Occipital lobe (tissue), 2 donors: ENCODE measurements around the gene ZNF664. TPM values are rescaled to one million over a fixed set of nuclear protein-coding genes. Genes with fewer than 3 reads are reported as not detected.
"Not testable (repeated sequence)": the region's sequence is repeated elsewhere in the genome, so short reads cannot be mapped to it uniquely, and the experiment has no call there.

Experiments used
- DNase-seq: peaks from one replicate; lab custom pipeline; 2025; lab: John Stamatoyannopoulos, UW
- total RNA-seq: library from RNA; depleted of rRNA; stranded (reverse); fragments of >200 nt; gene quantifications from one replicate; pipeline ENCODE4 v1.2.3, GENCODE V29; 2014

Gene ZNF664
- total RNA-seq, 1 donor from 2014 or later: 67.5 TPM

- no peak for DNase-seq
Measured at GRCh38 chr12:123941624-123942237, 31.3 kb upstream of the ZNF664 start.

- DNase-seq: peak; percentile 74
Measured at GRCh38 chr12:123942238-123942653, 30.8 kb upstream of the ZNF664 start.

- DNase-seq: no peak
Measured at GRCh38 chr12:123942911-123943648, 29.9 kb upstream of the ZNF664 start.

- no peak for DNase-seq
Measured at GRCh38 chr12:123943816-123944215, 29.2 kb upstream of the ZNF664 start.

GRCh38 chr12:123944696-123945095 lies 28.3 kb upstream of the ZNF664 start:
- DNase-seq: no peak

- DNase-seq: no peak
Measured at GRCh38 chr12:123945287-123946151, 27.5 kb upstream of the ZNF664 start.

- DNase-seq: no peak
Measured at GRCh38 chr12:123946152-123946515, 26.9 kb upstream of the ZNF664 start.

- DNase-seq: not testable (repeated sequence)
Measured at GRCh38 chr12:123946516-123947505, 26.2 kb upstream of the ZNF664 start.

GRCh38 chr12:123947531-123947930 lies 25.5 kb upstream of the ZNF664 start:
- DNase-seq: not testable (repeated sequence)

GRCh38 chr12:123948401-123948795 lies 24.6 kb upstream of the ZNF664 start:
- no peak for DNase-seq

GRCh38 chr12:123948796-123949769 lies 23.9 kb upstream of the ZNF664 start:
- DNase-seq: no peak

GRCh38 chr12:123949770-123950165 lies 23.2 kb upstream of the ZNF664 start:
- DNase-seq: no peak

- no peak for DNase-seq
Measured at GRCh38 chr12:123950476-123951349, 22.3 kb upstream of the ZNF664 start.

GRCh38 chr12:123951467-123951866 lies 21.5 kb upstream of the ZNF664 start:
- DNase-seq: no peak

GRCh38 chr12:123952037-123952436 lies 21.0 kb upstream of the ZNF664 start:
- DNase-seq: no peak

GRCh38 chr12:123954647-123955350 lies 18.2 kb upstream of the ZNF664 start:
- DNase-seq: no peak

- DNase-seq: no peak
Measured at GRCh38 chr12:123956249-123956648, 16.8 kb upstream of the ZNF664 start.

- DNase-seq: no peak
Measured at GRCh38 chr12:123957196-123957595, 15.8 kb upstream of the ZNF664 start.
